Endothelial cell of umbilical vein (primary cell): Measurements from ENCODE around the gene FOXN1. TPM values are rescaled to one million over a fixed set of nuclear protein-coding genes. Genes with fewer than 3 reads are reported as not detected.

Source experiments
- BruUV-seq: library from RNA; stranded (reverse); fragments of 400-500 nt; replicated peaks from 2 replicates; lab custom pipeline; 2021; lab: Mats Ljungman, UMichigan
- CTCF ChIA-PET: fragments of 300-600, 350-600 bp; sonication (Branson Sonifier 250); formaldehyde crosslinking; loops from one replicate; lab custom pipeline; 2021; ENCODE audit warnings: antibody characterized with exemption, inconsistent platforms; lab: Charles Lee
- POLR2A ChIA-PET: fragments of 300-600, 350-600 bp; sonication (Branson Sonifier 250); formaldehyde crosslinking; loops from one replicate; lab custom pipeline; 2021; ENCODE audit warnings: antibody characterized with exemption, inconsistent platforms; lab: Charles Lee
- DNase-seq: peaks from one replicate; pipeline ENCODE4 v3.0.0-alpha.2; 2011; ENCODE audit warnings: low read depth, low spot score
- FAIRE-seq: peaks from 2 replicates; lab custom pipeline; 2011; peaks lifted over from hg19 to GRCh38; lab: Jason Lieb, UNC
- H2AFZ ChIP-seq: 2 replicates; pipeline ENCODE4 v1.6.0; 2012; ENCODE audit warnings: low read depth, low read length, control low read depth, inconsistent platforms
- H3K27ac ChIP-seq: 2 replicates; pipeline ENCODE4 v1.5.1; 2011; ENCODE audit warnings: low read depth, mild to moderate bottlenecking, control low read depth, low read length, moderate library complexity; ENCODE audit not compliant: insufficient read depth
- H3K27me3 ChIP-seq, 2 experiments: 2 replicates each; pipeline versions ENCODE4 v1.6.0 to v1.6.1; 2011; ENCODE audit warnings: low read length in 2 of 2, mixed read lengths in 1 of 2; ENCODE audit not compliant: control insufficient read depth in 2 of 2, insufficient read depth in 2 of 2
- H3K36me3 ChIP-seq, 2 experiments: 2 replicates in 1 of 2; 3 replicates in 1 of 2; pipeline ENCODE4 v1.5.1; 2011; ENCODE audit warnings: low read length in 2 of 2, mild to moderate bottlenecking in 1 of 2, moderate library complexity in 1 of 2; ENCODE audit not compliant: control insufficient read depth in 2 of 2, insufficient read depth in 2 of 2; ENCODE audit errors: extremely low read depth in 1 of 2
- H3K4me1 ChIP-seq: 3 replicates; pipeline ENCODE4 v1.5.1; 2011; ENCODE audit warnings: mild to moderate bottlenecking, low read length; ENCODE audit not compliant: control insufficient read depth, insufficient read depth; ENCODE audit errors: extremely low read depth
- H3K4me2 ChIP-seq: 2 replicates; pipeline ENCODE4 v1.6.1; 2011; ENCODE audit warnings: low read length, control low read depth, mixed read lengths; ENCODE audit not compliant: insufficient read depth
- H3K4me3 ChIP-seq, 3 experiments: fragments of 200-600 bp in 1 of 3; sonication (generic), shearing (Covaris generic) in 1 of 3; replicated peaks in 1 of 3; 2 replicates each; pipeline ENCODE4 v1.5.1; 2011 to 2016; ENCODE audit warnings: control low read depth in 3 of 3, low read length in 3 of 3, mild to moderate bottlenecking in 2 of 3, inconsistent platforms in 1 of 3, low read depth in 1 of 3, moderate library complexity in 1 of 3; ENCODE audit not compliant: insufficient read depth in 1 of 3
- H3K79me2 ChIP-seq: 2 replicates; pipeline ENCODE4 v1.6.0; 2012; ENCODE audit warnings: low read length, inconsistent platforms; ENCODE audit not compliant: control insufficient read depth, insufficient read depth
- H3K9ac ChIP-seq: replicated peaks from 2 replicates; pipeline ENCODE3; 2011; ENCODE audit warnings: low read length, control low read depth; ENCODE audit not compliant: insufficient read depth; ENCODE audit errors: extremely low read depth
- H3K9me1 ChIP-seq: replicated peaks from 3 replicates; pipeline ENCODE4 v1.6.0; 2011; ENCODE audit warnings: mild to moderate bottlenecking, low read length; ENCODE audit not compliant: control insufficient read depth, insufficient read depth; ENCODE audit errors: extremely low read depth
- H3K9me3 ChIP-seq: replicated peaks from 2 replicates; pipeline ENCODE4 v1.5.1; 2012; ENCODE audit warnings: low read length, inconsistent platforms; ENCODE audit not compliant: control insufficient read depth, insufficient read depth
- H4K20me1 ChIP-seq: replicated peaks from 2 replicates; pipeline ENCODE3; 2011; ENCODE audit warnings: mild to moderate bottlenecking, low read length; ENCODE audit not compliant: control insufficient read depth, insufficient read depth; ENCODE audit errors: extremely low read depth
- CTCF ChIP-seq, 2 donors: IDR thresholded peaks; 1 replicate in 1 of 2; 2 replicates in 1 of 2; pipeline ENCODE4 v1.5.1; 2011; ENCODE audit warnings: low read length in 2 of 2, mild to moderate bottlenecking in 2 of 2, moderate library complexity in 2 of 2, control low read depth in 1 of 2, inconsistent platforms in 1 of 2, low read depth in 1 of 2; ENCODE audit not compliant: insufficient read depth in 1 of 2; ENCODE audit errors: extremely low read depth in 1 of 2
- EZH2 ChIP-seq: IDR thresholded peaks from 2 replicates; pipeline ENCODE4 v1.6.1; 2012; ENCODE audit warnings: borderline replicate concordance, low read depth, mild to moderate bottlenecking, moderate library complexity, low read length, inconsistent platforms; ENCODE audit not compliant: severe bottlenecking
- FOS ChIP-seq: IDR thresholded peaks from 2 replicates; pipeline ENCODE4 v1.6.1; 2011; ENCODE audit warnings: mild to moderate bottlenecking, low read length, moderate library complexity, borderline replicate concordance; ENCODE audit not compliant: insufficient read depth
- GATA2 ChIP-seq: IDR thresholded peaks from 2 replicates; pipeline ENCODE4 v1.7.0; 2011; ENCODE audit warnings: low read depth, mild to moderate bottlenecking, moderate library complexity, mixed read lengths, low read length; ENCODE audit not compliant: insufficient read length, insufficient read depth
- JUN ChIP-seq: IDR thresholded peaks from 2 replicates; pipeline ENCODE4 v1.6.1; 2011; ENCODE audit warnings: borderline replicate concordance, low read depth; ENCODE audit not compliant: insufficient read length, insufficient read depth
- MAX ChIP-seq: IDR thresholded peaks from 2 replicates; pipeline ENCODE4 v1.6.1; 2011; ENCODE audit not compliant: insufficient read depth, insufficient read length
- MYC ChIP-seq: IDR thresholded peaks from one replicate; pipeline ENCODE4 v1.6.1; 2011; ENCODE audit warnings: mild to moderate bottlenecking, low read depth, low read length
- POLR2A ChIP-seq: IDR thresholded peaks from 2 replicates; pipeline ENCODE4 v1.6.1; 2012; ENCODE audit warnings: low read depth, mild to moderate bottlenecking, control low read depth, low read length
- POLR2AphosphoS5 ChIP-seq: IDR thresholded peaks from 2 replicates; pipeline ENCODE4 v1.6.1; 2012; ENCODE audit warnings: low read depth, mild to moderate bottlenecking, control low read depth, low read length, moderate library complexity; ENCODE audit not compliant: insufficient read depth
- dilution Hi-C: fragments of 300-500 bp; cut with MboI; formaldehyde crosslinking; loops from one replicate; pipeline ENCODE4 v1.15.0; 2019; ENCODE audit warnings: low sequenced_read_pairs; ENCODE audit not compliant: extremely low pct_ligation_motif_present
- intact Hi-C: fragments of 100-400 bp; cut with micrococcal nuclease; formaldehyde crosslinking; loops from one replicate; pipeline ENCODE4 v1.10.0; 2022
- polyA plus RNA-seq, 4 experiments: library from polyadenylated mRNA; depleted of rRNA in 3 of 4; stranded (reverse) in 3 of 4; unstranded in 1 of 4; fragments of >200 nt; gene quantifications; 2 replicates each; pipeline versions ENCODE4 v1.2.1 to v1.2.3, GENCODE V29; 2011 to 2012; ENCODE audit warnings: missing spikeins in 1 of 4
- total RNA-seq: library from RNA; stranded (reverse); gene quantifications from 2 replicates; pipeline ENCODE4 v1.2.3, GENCODE V29; 2021

Gene FOXN1
- total and polyA plus RNA-seq, 2 donors (not counting 3 experiments of a cell fraction or from before 2014, with no cell fraction given): not detected

- BruUV-seq: no TSS peak
- no peak within 1 kb of the TSS for H3K27ac ChIP-seq
- no peaks in the 10 kb centered on the region for H4K20me1 ChIP-seq
- H3K4me2 ChIP-seq: no peak within 1 kb of the TSS
- dilution Hi-C loops: no loop called here
- peaks cover 4% of the 10 kb centered on the region for H3K4me1 ChIP-seq
- no peak within 1 kb of the TSS for H3K9ac ChIP-seq
- intact Hi-C loops: loop anchor here (2.0 kb wide), 1 partner anchor 22 kb away; the partner anchor contains the start of gene SPAG5
- POLR2A ChIA-PET: interaction anchor here (0.6 kb wide), 1 partner anchor 863 kb away, joined by 3 read pairs; no protein-coding TSS in a partner anchor
- peak; percentile 41 for TF ChIP-seq POLR2A
- TF ChIP-seq EZH2: no peak
- peak; percentile 40 for TF ChIP-seq POLR2AphosphoS5
- peak within 1 kb of the TSS in 1 of 3 experiments; percentile 14 for H3K4me3 ChIP-seq
- DNase-seq (peak; percentile 89), FAIRE-seq (peak; percentile 94)
- H2AFZ ChIP-seq: peak within 1 kb of the TSS; percentile 73
- no peaks in the 10 kb centered on the region for H3K9me3 ChIP-seq
- no peaks in the 10 kb centered on the region for H3K9me1 ChIP-seq
- no peaks in the 10 kb centered on the region for H3K27me3 ChIP-seq
- no peaks in the 10 kb centered on the region for H3K79me2 ChIP-seq
- peaks cover 5 to 9% of the 10 kb centered on the region in 2 experiments for H3K36me3 ChIP-seq
- CTCF ChIA-PET: interaction anchor here (0.6 kb wide), 1 partner anchor 36 kb away, joined by 4 read pairs; no protein-coding TSS in a partner anchor
These were observed 70.8 kb downstream of the FOXN1 start, which contains the start of gene ALDOC for GRCh38 chr17:28576758-28577465. Gene ALDOC, minus strand, starts transcription at chr17:28576895. Its CDS starts 1,363 bp downstream, at chr17:28575532.

DNA sequence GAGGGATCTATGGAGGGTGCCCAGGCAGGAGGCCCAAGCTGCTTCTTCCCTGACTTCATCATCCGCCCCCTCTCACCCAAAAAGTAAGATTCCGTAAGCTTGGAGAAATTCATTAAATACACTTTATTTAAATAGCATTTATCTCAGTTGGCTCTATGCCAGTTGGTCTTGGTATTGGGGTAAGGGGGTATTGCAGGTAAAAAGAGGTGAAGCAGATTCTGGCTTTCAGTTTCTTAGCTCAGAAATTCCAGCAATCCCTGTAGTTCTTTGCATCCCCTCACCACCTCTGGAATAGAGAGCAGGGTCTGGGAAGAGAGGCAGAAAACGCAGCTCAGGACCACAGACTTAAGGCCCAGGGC is 71.3 kb downstream of the FOXN1 start:
- CTCF ChIA-PET: no interaction called here
- POLR2A ChIA-PET: no interaction called here
- no TSS peak for BruUV-seq
- TF ChIP-seq GATA2: no peak
- TF ChIP-seq POLR2AphosphoS5: no peak
- TF ChIP-seq JUN: no peak
- no peak for TF ChIP-seq EZH2
- no peak for TF ChIP-seq MYC
- TF ChIP-seq FOS: no peak
- no peak for TF ChIP-seq POLR2A
- TF ChIP-seq MAX: no peak
- no peak for TF ChIP-seq CTCF (IDR thresholded peaks at IDR 0.05; ENCODE audit: extremely low read depth in 1 of 2, insufficient read depth in 1 of 2, low read depth in 1 of 2, low read length in 2 of 2)
- Histone ChIP-seq H3K9ac (no peak overlapping the region), H3K27me3 (no peaks in the 10 kb centered on the region), H3K4me2 (no peak overlapping the region), H3K79me2 (no peaks in the 10 kb centered on the region), H3K4me1 (peaks cover 2% of the 10 kb centered on the region), H3K27ac (no peak overlapping the region), H2AFZ (no peak overlapping the region), H3K9me1 (no peaks in the 10 kb centered on the region), H4K20me1 (no peaks in the 10 kb centered on the region), H3K9me3 (no peaks in the 10 kb centered on the region), H3K4me3 (no peak overlapping the region), H3K36me3 (peaks cover 5 to 9% of the 10 kb centered on the region in 2 experiments)
- no peak for DNase-seq
- FAIRE-seq: no peak
- dilution Hi-C loops (no loop called here), intact Hi-C loops (loop anchor here (2.0 kb wide), 1 partner anchor 21 kb away; the partner anchor contains the start of gene SPAG5)
